ENCODE results near the gene NAA20.

The NAA20 gene

DNA sequence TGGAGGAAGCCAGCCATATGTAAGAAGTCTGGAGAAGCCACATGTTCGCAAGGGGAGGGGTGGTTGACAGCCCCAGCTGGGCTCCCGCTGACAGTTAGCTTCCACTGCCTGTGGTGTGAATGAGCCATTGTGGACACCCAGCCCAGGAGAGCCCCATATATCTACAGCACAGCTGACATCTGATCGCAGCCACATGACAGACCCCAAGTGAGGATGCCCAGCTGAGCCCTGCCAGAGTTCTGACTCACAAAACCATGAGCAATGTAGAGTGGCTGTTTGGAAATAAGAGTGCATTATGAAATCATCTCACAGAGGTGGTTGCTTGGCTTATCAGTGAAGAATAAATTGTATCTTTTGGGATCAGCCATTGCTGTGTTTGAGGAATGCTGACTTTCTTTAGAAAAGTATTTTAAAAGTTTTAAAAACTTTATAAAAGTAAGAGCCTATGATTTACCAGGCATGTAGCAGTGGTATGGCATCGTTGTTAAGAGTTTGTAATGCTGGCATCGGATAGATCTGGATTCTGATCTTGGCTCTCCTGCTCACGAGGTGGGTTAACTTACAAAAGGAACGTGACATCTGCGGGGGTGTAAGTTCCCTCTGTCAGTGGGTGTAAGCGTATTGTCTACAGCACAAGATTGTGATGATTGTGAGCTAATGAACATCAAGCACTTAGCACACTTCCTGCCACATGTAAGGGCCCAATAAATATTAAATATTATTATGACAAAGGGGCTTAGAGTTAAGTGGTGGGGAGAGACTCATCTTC, 59.3 kb downstream of the NAA20 start:
- no peak for DNase-seq

DNA sequence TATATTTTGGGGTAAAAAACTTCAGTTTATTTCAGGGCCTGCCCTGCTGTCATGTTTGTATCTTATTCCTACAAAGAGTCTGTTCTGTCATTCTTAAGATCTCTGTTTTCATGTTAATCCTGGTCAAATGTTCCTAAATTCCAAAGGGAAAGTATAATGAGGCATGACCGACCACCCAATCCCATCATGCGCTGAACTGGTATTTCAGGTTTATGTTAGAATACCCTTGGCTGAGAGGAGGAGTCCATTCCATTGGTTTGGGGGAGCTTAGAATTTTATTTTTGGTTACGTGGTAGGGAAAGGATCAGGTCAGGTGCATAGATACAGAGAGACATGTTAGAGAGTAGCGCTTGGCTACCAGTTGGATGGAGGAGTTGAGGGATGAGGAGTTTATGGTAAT, 60.9 kb downstream of the NAA20 start:
- DNase-seq = no peak

- peak; percentile 83 for DNase-seq
Observed at GRCh38 chr20:20079102-20079784, 62.1 kb downstream of the NAA20 start.
